B cell (primary cell): Measurements from ENCODE around the gene SEC31B. TPM values are rescaled to one million over a fixed set of nuclear protein-coding genes. Genes with fewer than 3 reads are reported as not detected.

ENCODE experiments used
- ATAC-seq: fragments of 200-7000 bp; cut with Tn5 transposase; one replicate; pipeline ENCODE4 v1.10.0; 2021; ENCODE audit warnings: low read depth, mild to moderate bottlenecking, moderate number of reproducible peaks, moderate library complexity
- CTCF ChIA-PET: fragments of 350-600 bp; sonication (Branson Sonifier 250); formaldehyde crosslinking; loops from one replicate; lab custom pipeline; 2021; ENCODE audit warnings: antibody characterized with exemption, inconsistent platforms; lab: Charles Lee
- POLR2A ChIA-PET: fragments of 350-600 bp; sonication (Branson Sonifier 250); formaldehyde crosslinking; loops from one replicate; lab custom pipeline; 2021; ENCODE audit warnings: antibody characterized with exemption; lab: Charles Lee
- DNase-seq: peaks from one replicate; pipeline ENCODE4 v3.0.0; 2013
- H2AFZ ChIP-seq: 2 replicates; pipeline ENCODE4 v1.6.1; 2012; ENCODE audit warnings: mild to moderate bottlenecking, low read depth, low read length; ENCODE audit not compliant: insufficient read depth, poor library complexity, severe bottlenecking
- H3K27ac ChIP-seq, 2 donors: 1 replicate in 1 of 2; 2 replicates in 1 of 2; pipeline ENCODE4 v1.5.1; 2012 to 2013; ENCODE audit warnings: low read length in 2 of 2, mild to moderate bottlenecking in 2 of 2, moderate library complexity in 1 of 2
- H3K27me3 ChIP-seq, 4 experiments: fragments of 200-600 bp in 1 of 4; sonication (generic) in 1 of 4; replicated peaks in 1 of 4; 1 replicate in 2 of 4; 2 replicates in 2 of 4; pipeline versions ENCODE4 v1.6.1 to v1.7.0; 2013 to 2016; ENCODE audit warnings: low read length in 3 of 4, mild to moderate bottlenecking in 2 of 4, mixed read lengths in 1 of 4, moderate library complexity in 1 of 4; ENCODE audit not compliant: insufficient read depth in 4 of 4, control insufficient read depth in 3 of 4; ENCODE audit errors: control extremely low read depth in 1 of 4
- H3K36me3 ChIP-seq, 2 experiments: replicated peaks in 1 of 2; 1 replicate in 1 of 2; 2 replicates in 1 of 2; pipeline versions ENCODE4 v1.6.1 to v1.7.1; 2013; ENCODE audit warnings: low read length in 1 of 2; ENCODE audit not compliant: insufficient read depth in 2 of 2, control insufficient read depth in 1 of 2; ENCODE audit errors: control extremely low read depth in 1 of 2, extremely low read depth in 1 of 2
- H3K4me1 ChIP-seq, 2 donors: fragments of 200-600 bp in 1 of 2; sonication (generic) in 1 of 2; 1 replicate in 1 of 2; 2 replicates in 1 of 2; pipeline versions ENCODE4 v1.5.1 to v1.6.1; 2013 to 2017; ENCODE audit warnings: low read length in 2 of 2; ENCODE audit not compliant: control insufficient read depth in 2 of 2, insufficient read depth in 2 of 2
- H3K4me2 ChIP-seq: replicated peaks from 2 replicates; pipeline ENCODE3; 2012; ENCODE audit warnings: mild to moderate bottlenecking, low read depth, low read length; ENCODE audit not compliant: poor library complexity, severe bottlenecking
- H3K4me3 ChIP-seq, 5 experiments: fragments of 200-600 bp in 1 of 5; sonication (generic) in 1 of 5; 1 replicate in 3 of 5; 2 replicates in 2 of 5; pipeline versions ENCODE4 v1.5.1 to v1.7.0; 2011 to 2016; ENCODE audit warnings: low read length in 4 of 5, mild to moderate bottlenecking in 4 of 5, low read depth in 2 of 5, control low read depth in 1 of 5, moderate library complexity in 1 of 5; ENCODE audit not compliant: insufficient read depth in 1 of 5; ENCODE audit errors: control extremely low read depth in 1 of 5, extremely low read depth in 1 of 5
- H3K79me2 ChIP-seq: fragments of 200-600 bp; sonication (generic); one replicate; pipeline ENCODE4 v1.6.0; 2016; ENCODE audit warnings: low read length; ENCODE audit not compliant: control insufficient read depth, insufficient read depth
- H3K9ac ChIP-seq: fragments of 200-600 bp; sonication (generic); 2 replicates; pipeline ENCODE4 v1.6.1; 2017; ENCODE audit warnings: mild to moderate bottlenecking, low read length, moderate library complexity
- H3K9me3 ChIP-seq, 3 donors: one replicate each; pipeline versions ENCODE4 v1.6.1 to v1.7.1; 2013; ENCODE audit warnings: low read length in 2 of 3; ENCODE audit not compliant: control insufficient read depth in 2 of 3, insufficient read depth in 1 of 3; ENCODE audit errors: control extremely low read depth in 1 of 3
- H4K20me1 ChIP-seq: 2 replicates; pipeline ENCODE4 v1.6.0; 2012; ENCODE audit warnings: mild to moderate bottlenecking, low read length; ENCODE audit not compliant: insufficient read depth, control insufficient read depth, poor library complexity, severe bottlenecking
- H3K27ac Mint-ChIP-seq: one replicate; pipeline ENCODE4 v1.8.0; 2021; ENCODE audit warnings: mixed read lengths
- H3K27me3 Mint-ChIP-seq: one replicate; pipeline ENCODE4 v1.8.0; 2021; ENCODE audit warnings: mixed read lengths
- H3K4me1 Mint-ChIP-seq: one replicate; pipeline ENCODE4 v1.8.0; 2021; ENCODE audit warnings: mixed read lengths
- H3K4me3 Mint-ChIP-seq: one replicate; pipeline ENCODE4 v1.8.0; 2021; ENCODE audit warnings: mixed read lengths
- H3K9me3 Mint-ChIP-seq: one replicate; pipeline ENCODE4 v1.8.0; 2022; ENCODE audit warnings: mixed read lengths; ENCODE audit not compliant: insufficient read depth
- CTCF ChIP-seq: fragments of 200-600 bp; IDR thresholded peaks from one replicate; pipeline ENCODE4 v1.8.0; 2022; ENCODE audit warnings: antibody characterized with exemption, mild to moderate bottlenecking
- EZH2 ChIP-seq: IDR thresholded peaks from 2 replicates; pipeline ENCODE4 v1.6.1; 2012; ENCODE audit warnings: borderline replicate concordance, low read depth, mild to moderate bottlenecking, moderate library complexity, low read length; ENCODE audit not compliant: insufficient read depth, poor library complexity, severe bottlenecking
- WGBS: methylation state at CpG from one replicate; pipeline ENCODE4 v1.1.5; 2013; ENCODE audit warnings: missing lambda C conversion rate; ENCODE audit not compliant: insufficient coverage; 5-methylcytosine and 5-hydroxymethylcytosine counted together
- intact Hi-C: fragments of 100-400 bp; cut with micrococcal nuclease; formaldehyde crosslinking; loops from one replicate; pipeline ENCODE4 v1.10.0; 2022
- polyA plus RNA-seq: library from polyadenylated mRNA; depleted of rRNA; stranded (reverse); fragments of >200 nt; gene quantifications from 2 replicates; pipeline ENCODE4 v1.2.3, GENCODE V29; 2012
- total RNA-seq, 2 donors: library from RNA; stranded (reverse); fragments of 120-200 nt in 1 of 2; gene quantifications; 1 replicate in 1 of 2; 2 replicates in 1 of 2; pipeline versions ENCODE4 v1.2.3 to v1.2.4, GENCODE V29; 2013 to 2022

The SEC31B gene
- total and polyA plus RNA-seq, 2 donors (not counting 1 experiment from before 2014, with no cell fraction given) = 36.3 to 45.7 TPM

DNA sequence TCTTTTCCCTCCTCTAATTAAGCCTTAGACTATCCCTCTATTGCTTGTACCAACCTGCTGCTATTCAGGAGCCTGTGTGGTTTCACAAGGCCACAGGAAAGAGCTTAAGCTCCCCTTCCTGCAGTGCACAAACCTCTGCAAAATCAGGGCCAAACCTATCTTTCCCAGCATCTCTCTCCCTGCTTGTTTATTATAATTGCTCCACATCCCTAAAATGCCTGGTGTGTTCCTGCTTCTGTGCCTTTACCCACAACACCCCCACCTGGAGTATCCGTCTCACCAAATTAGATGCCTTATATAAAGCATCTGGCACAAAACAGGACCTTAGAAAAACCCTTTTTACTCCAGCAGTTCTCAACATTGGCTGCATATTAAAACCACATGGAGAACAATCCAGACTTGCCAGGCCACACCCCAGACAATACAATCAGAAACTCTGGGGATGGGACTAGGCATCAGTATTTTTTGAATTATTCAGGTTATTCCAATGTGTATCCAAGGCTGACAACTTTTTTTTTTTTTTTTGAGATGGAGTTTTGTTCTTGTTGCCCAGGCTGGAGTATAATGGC lies 16.7 kb downstream of the SEC31B start:
- Mint-ChIP-seq H3K27me3 (no peaks in the 10 kb centered on the region), H3K4me3 (no peak overlapping the region), H3K4me1 (no peaks in the 10 kb centered on the region), H3K9me3 (no peaks in the 10 kb centered on the region), H3K27ac (no peak overlapping the region)
- ChIA-PET CTCF (no interaction called here), POLR2A (no interaction called here)
- Histone ChIP-seq H3K27ac (no peak overlapping the region), H3K9me3 (no peaks in the 10 kb centered on the region), H2AFZ (no peak overlapping the region), H3K79me2 (no peaks in the 10 kb centered on the region), H3K9ac (no peak overlapping the region), H3K4me2 (no peak overlapping the region), H3K4me3 (no peak overlapping the region), H3K27me3 (no peaks in the 10 kb centered on the region), H3K36me3 (peaks cover 0 to 8% of the 10 kb centered on the region in 2 experiments), H4K20me1 (no peaks in the 10 kb centered on the region), H3K4me1 (no peaks in the 10 kb centered on the region)
- intact Hi-C loops = no loop called here
- 100% methylated on average over 1 of the region's 1 CpG for WGBS
- TF ChIP-seq EZH2 = no peak
- TF ChIP-seq CTCF = no peak
- ATAC-seq = no peak
- DNase-seq = no peak

DNA sequence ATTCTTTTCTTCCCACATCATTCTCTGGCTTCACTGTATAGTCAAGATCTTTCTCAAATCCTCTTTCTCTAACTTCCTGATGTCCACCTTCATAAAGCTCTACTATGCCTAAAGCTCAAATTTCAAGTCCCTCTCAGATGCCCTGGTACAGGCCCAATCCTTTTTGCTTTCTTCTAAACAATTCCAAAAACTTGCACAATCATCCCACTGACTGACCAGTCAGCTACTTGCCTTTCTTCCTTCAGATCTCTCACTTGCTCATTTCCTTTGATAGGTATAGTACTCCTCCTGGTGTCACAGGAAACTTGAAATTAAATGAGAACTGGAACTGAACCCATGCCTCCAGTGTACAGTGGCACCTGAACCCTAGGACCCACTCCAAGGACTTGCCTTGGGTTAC lies 18.2 kb downstream of the SEC31B start:
- POLR2A ChIA-PET = no interaction called here
- intact Hi-C loops = no loop called here

More for the DNA sequence above, 18.2 kb downstream of the SEC31B start:
- Mint-ChIP-seq H3K27me3 (no peaks in the 10 kb centered on the region), H3K9me3 (no peaks in the 10 kb centered on the region), H3K27ac (no peak overlapping the region), H3K4me3 (no peak overlapping the region), H3K4me1 (no peaks in the 10 kb centered on the region)
- Histone ChIP-seq H4K20me1 (no peaks in the 10 kb centered on the region), H3K4me2 (no peak overlapping the region), H3K9me3 (no peaks in the 10 kb centered on the region), H2AFZ (no peak overlapping the region), H3K4me3 (no peak overlapping the region), H3K79me2 (no peaks in the 10 kb centered on the region), H3K27me3 (no peaks in the 10 kb centered on the region), H3K9ac (no peak overlapping the region), H3K27ac (no peak overlapping the region), H3K4me1 (no peaks in the 10 kb centered on the region), H3K36me3 (peaks cover 0 to 19% of the 10 kb centered on the region in 2 experiments)
- TF ChIP-seq EZH2 = no peak
- no peak for TF ChIP-seq CTCF
- DNase-seq (no peak), ATAC-seq (no peak)
- CTCF ChIA-PET = no interaction called here
